Stimulated activated CD4-positive, alpha-beta T cell treated with anti-CD3 and anti-CD28 coated beads, Interleukin-4, amount 100 ng/mL, for 1 hour (primary cell): ENCODE data around the gene QARS1.

Experiments used
- DNase-seq: peaks from one replicate; pipeline ENCODE4 v3.0.0-alpha.2; 2020

Gene QARS1

GRCh38 chr3:49104427-49105291, at the start of gene QARS1:
QARS1 (minus strand) TSS chr3:49104757; CDS start chr3:49104733, 24 bp downstream.
- peak; percentile 89 for DNase-seq

- DNase-seq, result no peak
These were observed 48.9 kb upstream of the QARS1 start for GRCh38 chr3:49153349-49153912.

- no peak for DNase-seq
These were observed 47.1 kb upstream of the QARS1 start for GRCh38 chr3:49151610-49152009.

- no peak for DNase-seq
These were observed 43.6 kb upstream of the QARS1 start for GRCh38 chr3:49148159-49148558.

GRCh38 chr3:49140080-49140479, 35.5 kb upstream of the QARS1 start:
- no peak for DNase-seq

- DNase-seq, result no peak
These were observed 30.9 kb upstream of the QARS1 start for GRCh38 chr3:49135499-49135898.

GRCh38 chr3:49134471-49135265, 30.1 kb upstream of the QARS1 start:
- no peak for DNase-seq

- no peak for DNase-seq
These were observed 28.8 kb upstream of the QARS1 start for GRCh38 chr3:49133226-49133951.

GRCh38 chr3:49132437-49133225, 28.1 kb upstream of the QARS1 start, which contains the start of gene LAMB2:
LAMB2 (minus strand) TSS chr3:49133050; CDS start chr3:49132867, 183 bp downstream.
- no peak for DNase-seq

- DNase-seq, result no peak
These were observed 27.5 kb upstream of the QARS1 start for GRCh38 chr3:49132073-49132436.

- DNase-seq, result no peak
These were observed 27.0 kb upstream of the QARS1 start for GRCh38 chr3:49131576-49131975.

GRCh38 chr3:49131040-49131439, 26.5 kb upstream of the QARS1 start:
- DNase-seq, result no peak

- DNase-seq, result no peak
These were observed 20.6 kb upstream of the QARS1 start for GRCh38 chr3:49124991-49125670.

GRCh38 chr3:49124203-49124602, 19.6 kb upstream of the QARS1 start:
- no peak for DNase-seq

GRCh38 chr3:49123687-49124086, 19.1 kb upstream of the QARS1 start:
- no peak for DNase-seq

- no peak for DNase-seq
These were observed 18.5 kb upstream of the QARS1 start for GRCh38 chr3:49122886-49123545.

- no peak for DNase-seq
These were observed 17.9 kb upstream of the QARS1 start for GRCh38 chr3:49122451-49122850.

GRCh38 chr3:49122022-49122421, 17.5 kb upstream of the QARS1 start:
- no peak for DNase-seq

- DNase-seq, result no peak
These were observed 16.7 kb upstream of the QARS1 start for GRCh38 chr3:49121132-49121736.

GRCh38 chr3:49120438-49121131, 16.0 kb upstream of the QARS1 start, which contains the start of gene USP19:
USP19 (minus strand) TSS chr3:49120823; CDS start chr3:49119145, 1,678 bp downstream.
- peak; percentile 94 for DNase-seq
